Progenitor cell of endocrine pancreas (in vitro differentiated cells): ENCODE data around the gene CFAP68. TPM values are rescaled to one million over a fixed set of nuclear protein-coding genes. Genes with fewer than 3 reads are reported as not detected.

ENCODE experiments used
- DNase-seq: peaks from one replicate; pipeline ENCODE4 v3.0.0; 2021; ENCODE audit warnings: low spot score; ENCODE audit not compliant: unreplicated experiment
- H3K27ac Mint-ChIP-seq: 2 replicates; pipeline ENCODE4 v1.8.0; 2021; ENCODE audit warnings: mild to moderate bottlenecking, moderate library complexity, mixed read lengths
- H3K27me3 Mint-ChIP-seq: 2 replicates; pipeline ENCODE4 v1.8.0; 2021; ENCODE audit warnings: mixed read lengths
- H3K36me3 Mint-ChIP-seq: 2 replicates; pipeline ENCODE4 v1.8.0; 2022; ENCODE audit warnings: mixed read lengths; ENCODE audit not compliant: insufficient read depth
- H3K4me1 Mint-ChIP-seq: 2 replicates; pipeline ENCODE4 v1.8.0; 2021; ENCODE audit warnings: low read depth, mixed read lengths
- H3K4me3 Mint-ChIP-seq: 2 replicates; pipeline ENCODE4 v1.8.0; 2021; ENCODE audit warnings: low read depth, mild to moderate bottlenecking, moderate library complexity, mixed read lengths
- H3K9me3 Mint-ChIP-seq: 2 replicates; pipeline ENCODE4 v1.8.0; 2021; ENCODE audit warnings: low read depth, mixed read lengths
- CTCF ChIP-seq: fragments of 200-600 bp; sonication (generic); IDR thresholded peaks from one replicate; pipeline ENCODE4 v1.5.0; 2021; ENCODE audit warnings: antibody characterized with exemption, mild to moderate bottlenecking; ENCODE audit not compliant: unreplicated experiment
- total RNA-seq: library from RNA; stranded (reverse); gene quantifications from 2 replicates; pipeline ENCODE4 v1.2.1, GENCODE V29; 2021

Gene CFAP68
- total RNA-seq, 1 donor from 2014 or later: 28.4 TPM

- peaks cover 8% of the 10 kb centered on the region for H3K36me3 Mint-ChIP-seq
- H3K4me3 Mint-ChIP-seq: no peak overlapping the region
- no peaks in the 10 kb centered on the region for H3K27me3 Mint-ChIP-seq
- peaks cover 10% of the 10 kb centered on the region for H3K4me1 Mint-ChIP-seq
- no peak for TF ChIP-seq CTCF
- DNase-seq: no peak
- H3K9me3 Mint-ChIP-seq: no peaks in the 10 kb centered on the region
- H3K27ac Mint-ChIP-seq: no peak overlapping the region
These were observed 42.6 kb upstream of the CFAP68 start for GRCh38 chr11:111836721-111837120.

DNA sequence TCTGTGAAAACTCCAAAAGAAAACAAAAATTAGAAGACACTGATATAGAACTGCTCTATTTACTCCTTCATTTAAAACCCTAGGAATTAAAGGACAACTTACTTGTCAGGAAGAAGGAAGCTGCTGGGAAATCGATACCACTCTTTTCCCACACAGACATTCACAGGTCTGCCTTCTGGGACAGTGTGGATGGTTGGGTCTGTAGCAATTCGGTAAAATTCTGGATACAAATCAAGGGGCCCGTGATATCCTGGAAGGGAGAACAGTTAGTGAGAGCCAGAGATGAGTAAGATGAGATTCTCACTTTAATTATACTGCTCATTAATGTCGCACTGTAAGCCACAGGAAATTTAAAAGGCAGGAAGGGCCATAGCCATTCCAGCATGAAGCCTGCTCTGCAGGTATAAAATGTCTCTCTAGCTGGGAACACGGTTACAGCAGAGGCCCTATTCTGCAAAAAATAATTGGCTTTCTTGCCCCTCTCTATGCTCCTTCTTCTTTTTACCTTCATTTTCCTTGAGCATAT is 41.9 kb upstream of the CFAP68 start:
- no peak overlapping the region for H3K4me3 Mint-ChIP-seq
- peaks cover 8% of the 10 kb centered on the region for H3K36me3 Mint-ChIP-seq
- peaks cover 10% of the 10 kb centered on the region for H3K4me1 Mint-ChIP-seq
- H3K9me3 Mint-ChIP-seq: no peaks in the 10 kb centered on the region
- no peak for TF ChIP-seq CTCF
- H3K27me3 Mint-ChIP-seq: no peaks in the 10 kb centered on the region
- no peak overlapping the region for H3K27ac Mint-ChIP-seq
- no peak for DNase-seq

DNA sequence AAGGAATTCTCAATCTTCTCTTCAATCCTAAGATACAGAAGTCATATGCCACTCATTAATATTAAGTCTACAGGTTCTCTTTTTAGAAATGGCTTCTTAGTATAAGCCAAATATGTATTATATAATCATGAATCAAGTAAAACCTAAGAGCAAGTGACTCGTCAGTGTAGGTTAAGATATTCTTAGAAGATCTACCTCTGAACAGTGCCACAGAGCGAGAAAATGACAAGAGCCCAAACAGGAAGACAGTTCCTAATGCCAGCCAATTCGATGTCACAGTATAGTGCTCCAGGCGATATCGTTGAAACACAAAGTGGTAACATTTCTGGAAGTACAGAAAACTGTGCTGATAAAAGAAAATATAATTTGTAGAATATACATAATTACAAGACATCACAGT is 41.3 kb upstream of the CFAP68 start:
- H3K27me3 Mint-ChIP-seq: no peaks in the 10 kb centered on the region
- H3K4me1 Mint-ChIP-seq: peaks cover 10% of the 10 kb centered on the region
- TF ChIP-seq CTCF: no peak
- no peaks in the 10 kb centered on the region for H3K9me3 Mint-ChIP-seq
- peaks cover 8% of the 10 kb centered on the region for H3K36me3 Mint-ChIP-seq
- no peak overlapping the region for H3K27ac Mint-ChIP-seq
- H3K4me3 Mint-ChIP-seq: no peak overlapping the region
- no peak for DNase-seq

DNA sequence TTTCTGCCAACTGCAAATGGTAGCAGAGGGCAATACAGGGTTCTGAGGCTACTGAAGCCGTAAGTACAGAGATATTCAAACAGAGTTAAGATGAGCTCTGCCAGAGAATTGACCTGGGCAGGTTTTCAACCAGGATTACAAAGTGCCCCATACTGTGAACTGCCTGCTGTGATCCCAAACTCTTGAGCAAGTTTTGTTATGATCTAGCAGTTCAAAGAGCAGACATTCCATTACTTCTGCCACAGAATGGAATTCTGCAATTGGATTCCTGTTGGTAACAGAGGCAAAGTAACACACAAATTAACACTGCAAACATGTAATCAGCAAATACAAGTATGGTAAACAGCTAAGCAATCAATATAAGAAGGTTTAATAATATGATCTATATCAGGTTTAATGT is 39.2 kb upstream of the CFAP68 start:
- no peak for TF ChIP-seq CTCF
- peaks cover 10% of the 10 kb centered on the region for H3K4me1 Mint-ChIP-seq
- no peak for DNase-seq
- H3K4me3 Mint-ChIP-seq: no peak overlapping the region
- H3K9me3 Mint-ChIP-seq: no peaks in the 10 kb centered on the region
- H3K27me3 Mint-ChIP-seq: no peaks in the 10 kb centered on the region
- peaks cover 14% of the 10 kb centered on the region for H3K36me3 Mint-ChIP-seq
- no peak overlapping the region for H3K27ac Mint-ChIP-seq

GRCh38 chr11:111841370-111842053 is 37.8 kb upstream of the CFAP68 start:
- Mint-ChIP-seq H3K4me3 (no peak overlapping the region), H3K36me3 (peaks cover 9% of the 10 kb centered on the region), H3K27me3 (no peaks in the 10 kb centered on the region), H3K4me1 (peaks cover 10% of the 10 kb centered on the region), H3K27ac (no peak overlapping the region), H3K9me3 (no peaks in the 10 kb centered on the region)
- peak; percentile 75 for DNase-seq
- peak; percentile 90 for TF ChIP-seq CTCF
